ENCODE measurements around the gene SLC43A3. TPM values are rescaled to one million over a fixed set of nuclear protein-coding genes. Genes with fewer than 3 reads are reported as not detected.
A peak's percentile ranks its signal among the peaks of the same experiment; 100 is the strongest.

SLC43A3 gene
- total RNA-seq, 1 experiment from 2014 or later = 21.4 TPM

- no peaks in the 10 kb centered on the region for H3K79me1 ChIP-seq (ENCODE audit: insufficient read depth, low read depth, low read length, poor library complexity, severe bottlenecking)
- peak overlapping the region in 1 of 3 experiments; percentile 33; a peak in 1 of 7 replicates for H3K27ac Mint-ChIP-seq
- no peak overlapping the region for H3K14ac ChIP-seq (ENCODE audit: insufficient read depth, low read length)
- H2AK5ac ChIP-seq (ENCODE audit: insufficient read length, low read length) = no peak overlapping the region
- no peak overlapping the region for H3K27ac ChIP-seq (ENCODE audit: insufficient read length, low read depth, low read length)
- H3T11ph ChIP-seq (ENCODE audit: low read length) = no peak overlapping the region
- no peak overlapping the region for H3K4me2 ChIP-seq (ENCODE audit: insufficient read depth, insufficient read length, low read length)
- H4K91ac ChIP-seq (ENCODE audit: insufficient read length, low read depth, low read length) = no peak overlapping the region
- no peak overlapping the region for H2BK15ac ChIP-seq (ENCODE audit: low read depth, low read length)
- H3K23ac ChIP-seq (ENCODE audit: insufficient read length, low read depth, low read length) = no peak overlapping the region
- H3K9ac ChIP-seq (ENCODE audit: extremely low read depth, insufficient read length, low read length) = no peak overlapping the region
- H2BK5ac ChIP-seq (ENCODE audit: insufficient read length, low read length) = no peak overlapping the region
- no peak overlapping the region for H2BK12ac ChIP-seq (ENCODE audit: insufficient read length, low read depth, low read length)
- TF ChIP-seq, protein P1, sequence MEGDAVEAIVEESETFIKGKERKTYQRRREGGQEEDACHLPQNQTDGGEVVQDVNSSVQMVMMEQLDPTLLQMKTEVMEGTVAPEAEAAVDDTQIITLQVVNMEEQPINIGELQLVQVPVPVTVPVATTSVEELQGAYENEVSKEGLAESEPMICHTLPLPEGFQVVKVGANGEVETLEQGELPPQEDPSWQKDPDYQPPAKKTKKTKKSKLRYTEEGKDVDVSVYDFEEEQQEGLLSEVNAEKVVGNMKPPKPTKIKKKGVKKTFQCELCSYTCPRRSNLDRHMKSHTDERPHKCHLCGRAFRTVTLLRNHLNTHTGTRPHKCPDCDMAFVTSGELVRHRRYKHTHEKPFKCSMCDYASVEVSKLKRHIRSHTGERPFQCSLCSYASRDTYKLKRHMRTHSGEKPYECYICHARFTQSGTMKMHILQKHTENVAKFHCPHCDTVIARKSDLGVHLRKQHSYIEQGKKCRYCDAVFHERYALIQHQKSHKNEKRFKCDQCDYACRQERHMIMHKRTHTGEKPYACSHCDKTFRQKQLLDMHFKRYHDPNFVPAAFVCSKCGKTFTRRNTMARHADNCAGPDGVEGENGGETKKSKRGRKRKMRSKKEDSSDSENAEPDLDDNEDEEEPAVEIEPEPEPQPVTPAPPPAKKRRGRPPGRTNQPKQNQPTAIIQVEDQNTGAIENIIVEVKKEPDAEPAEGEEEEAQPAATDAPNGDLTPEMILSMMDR (conservative IDR thresholded peaks at IDR 0.05) = no peak
- no peak overlapping the region for H3K56ac ChIP-seq (ENCODE audit: insufficient read length, low read depth, low read length)
- WGBS (ENCODE audit: extremely low coverage, insufficient read length, low lambda C conversion rate) = no CpG with 5 or more reads among the region's 8 CpGs
- H3K9me3 ChIP-seq (ENCODE audit: control insufficient read depth, low read depth, low read length) = no peaks in the 10 kb centered on the region
- H2BK20ac ChIP-seq (ENCODE audit: low read depth, low read length, poor library complexity, severe bottlenecking) = no peak overlapping the region
- H3K4ac ChIP-seq (ENCODE audit: low read depth, low read length) = no peak overlapping the region
- H3K4me1 ChIP-seq (ENCODE audit: insufficient read depth, low read length) = no peaks in the 10 kb centered on the region
- no peaks in the 10 kb centered on the region for H3K23me2 ChIP-seq (ENCODE audit: insufficient read length, low read depth, low read length, poor library complexity, severe bottlenecking)
- H4K20me1 ChIP-seq (ENCODE audit: control insufficient read depth, insufficient read depth, insufficient read length) = no peaks in the 10 kb centered on the region
- no peak overlapping the region for H4K8ac ChIP-seq (replicated peaks; ENCODE audit: insufficient read length, low read depth, low read length)
- no peak overlapping the region for H3K4me3 Mint-ChIP-seq
- no peak overlapping the region for H4K5ac ChIP-seq (ENCODE audit: insufficient read length, low read depth, low read length)
- no peaks in the 10 kb centered on the region; the same call in 1 of the 2 replicates for H3K27me3 ChIP-seq (ENCODE audit: insufficient read depth, low read length)
- peaks cover 39% of the 10 kb centered on the region for H3K27me3 Mint-ChIP-seq (ENCODE audit: low read depth)
- no peaks in the 10 kb centered on the region for H3K36me3 Mint-ChIP-seq (ENCODE audit: insufficient read depth in 1 of 3, low read depth in 3 of 3)
- H3K79me2 ChIP-seq (ENCODE audit: insufficient read depth, low read length) = no peaks in the 10 kb centered on the region
- H2BK120ac ChIP-seq (ENCODE audit: low read depth, low read length, poor library complexity, severe bottlenecking) = no peak overlapping the region
- H2AFZ ChIP-seq (ENCODE audit: low read length) = no peak overlapping the region
- H3K18ac ChIP-seq (ENCODE audit: insufficient read length, low read depth, low read length) = no peak overlapping the region
- H3K9me3 Mint-ChIP-seq = no peaks in the 10 kb centered on the region
- H3K4me1 Mint-ChIP-seq = no peaks in the 10 kb centered on the region
- no peak for DNase-seq
Observed at GRCh38 chr11:57392066-57392762, 34.7 kb downstream of the SLC43A3 start.

Measured in H9 (cell line).